ENCODE data around the gene CLDN9. TPM values are rescaled to one million over a fixed set of nuclear protein-coding genes. Genes with fewer than 3 reads are reported as not detected.

The CLDN9 gene
- total and polyA plus RNA-seq, 2 donors (not counting 1 experiment from before 2014, with no cell fraction given) = 0.04 TPM; not detected in 1

- H3K9ac ChIP-seq (ENCODE audit: low read length) = no peak overlapping the region
- peak overlapping the region; percentile 35 for H3K4me3 Mint-ChIP-seq
- no peak for TF ChIP-seq EZH2 (IDR thresholded peaks at IDR 0.05; ENCODE audit: borderline replicate concordance, insufficient read depth, low read depth, low read length, poor library complexity, severe bottlenecking)
Measured at GRCh38 chr16:3030222-3031212, 17.8 kb downstream of the CLDN9 start.

GRCh38 chr16:3032624-3033023 is 19.9 kb downstream of the CLDN9 start:
- Histone ChIP-seq H3K27me3 (replicated peaks in 1 of 4; ENCODE audit: control extremely low read depth in 1 of 4, control insufficient read depth in 3 of 4, insufficient read depth in 4 of 4, low read length in 3 of 4) (peaks cover 0 to 83% (median 47%) of the 10 kb centered on the region in 4 experiments), H3K9me3 (ENCODE audit: control extremely low read depth in 1 of 3, control insufficient read depth in 2 of 3, insufficient read depth in 1 of 3, low read length in 2 of 3) (peaks cover 0 to 25% (median 0%) of the 10 kb centered on the region in 3 donors), H3K27ac (ENCODE audit: low read length in 2 of 2) (no peak overlapping the region), H2AFZ (ENCODE audit: insufficient read depth, low read depth, low read length, poor library complexity, severe bottlenecking) (no peak overlapping the region), H3K4me3 (ENCODE audit: control extremely low read depth in 1 of 5, extremely low read depth in 1 of 5, insufficient read depth in 1 of 5, low read depth in 2 of 5, low read length in 4 of 5) (no peak overlapping the region), H3K79me2 (ENCODE audit: control insufficient read depth, insufficient read depth, low read length) (no peaks in the 10 kb centered on the region), H3K9ac (ENCODE audit: low read length) (no peak overlapping the region), H3K4me1 (ENCODE audit: control insufficient read depth in 2 of 2, insufficient read depth in 2 of 2, low read length in 2 of 2) (peaks cover 39 to 52% of the 10 kb centered on the region in 2 donors), H3K36me3 (replicated peaks in 1 of 2; ENCODE audit: control extremely low read depth in 1 of 2, control insufficient read depth in 1 of 2, extremely low read depth in 1 of 2, insufficient read depth in 2 of 2, low read length in 1 of 2) (no peaks in the 10 kb centered on the region), H4K20me1 (ENCODE audit: control insufficient read depth, insufficient read depth, low read length, poor library complexity, severe bottlenecking) (peaks cover 27% of the 10 kb centered on the region), H3K4me2 (replicated peaks; ENCODE audit: low read depth, low read length, poor library complexity, severe bottlenecking) (no peak overlapping the region)
- WGBS (ENCODE audit: insufficient coverage) = 29% methylated on average over 7 of the region's 7 CpGs
- H3K4me1 Mint-ChIP-seq = peaks cover 28% of the 10 kb centered on the region
- no peak overlapping the region for H3K4me3 Mint-ChIP-seq
- no peak for ATAC-seq (ENCODE audit: low read depth)
- intact Hi-C loops (cut with micrococcal nuclease) = no loop called here
- H3K27me3 Mint-ChIP-seq = peaks cover 55% of the 10 kb centered on the region
- CTCF ChIA-PET = interaction anchor here (0.7 to 8.9 kb wide), 8 partner anchors 9 to 135 kb away, joined by 3 to 133 read pairs (median 8); partner anchors contain the start of genes HCFC1R1, MMP25 and THOC6
- H3K27ac Mint-ChIP-seq = no peak overlapping the region
- H3K9me3 Mint-ChIP-seq (ENCODE audit: insufficient read depth) = no peaks in the 10 kb centered on the region
- POLR2A ChIA-PET = no interaction called here
- TF ChIP-seq CTCF (IDR thresholded peaks at IDR 0.05) = no peak
- no peak for TF ChIP-seq EZH2 (IDR thresholded peaks at IDR 0.05; ENCODE audit: borderline replicate concordance, insufficient read depth, low read depth, low read length, poor library complexity, severe bottlenecking)
- no peak for DNase-seq

More at GRCh38 chr16:3030222-3031212, 17.8 kb downstream of the CLDN9 start:
- Histone ChIP-seq H3K27me3 (replicated peaks in 1 of 4; ENCODE audit: control extremely low read depth in 1 of 4, control insufficient read depth in 3 of 4, insufficient read depth in 4 of 4, low read length in 3 of 4) (peaks cover 0 to 63% (median 33%) of the 10 kb centered on the region in 4 experiments), H4K20me1 (ENCODE audit: control insufficient read depth, insufficient read depth, low read length, poor library complexity, severe bottlenecking) (peaks cover 39% of the 10 kb centered on the region), H3K27ac (ENCODE audit: low read length in 2 of 2) (no peak overlapping the region), H3K4me2 (replicated peaks; ENCODE audit: low read depth, low read length, poor library complexity, severe bottlenecking) (no peak overlapping the region), H3K4me1 (ENCODE audit: control insufficient read depth in 2 of 2, insufficient read depth in 2 of 2, low read length in 2 of 2) (peaks cover 30 to 31% of the 10 kb centered on the region in 2 donors), H3K4me3 (ENCODE audit: control extremely low read depth in 1 of 5, extremely low read depth in 1 of 5, insufficient read depth in 1 of 5, low read depth in 2 of 5, low read length in 4 of 5) (no peak overlapping the region), H2AFZ (ENCODE audit: insufficient read depth, low read depth, low read length, poor library complexity, severe bottlenecking) (no peak overlapping the region), H3K36me3 (replicated peaks in 1 of 2; ENCODE audit: control extremely low read depth in 1 of 2, control insufficient read depth in 1 of 2, extremely low read depth in 1 of 2, insufficient read depth in 2 of 2, low read length in 1 of 2) (peaks cover 0 to 17% of the 10 kb centered on the region in 2 experiments), H3K79me2 (ENCODE audit: control insufficient read depth, insufficient read depth, low read length) (peaks cover 10% of the 10 kb centered on the region), H3K9me3 (ENCODE audit: control extremely low read depth in 1 of 3, control insufficient read depth in 2 of 3, insufficient read depth in 1 of 3, low read length in 2 of 3) (peaks cover 0 to 21% (median 0%) of the 10 kb centered on the region in 3 donors)
- POLR2A ChIA-PET = interaction anchor here (0.6 to 2.3 kb wide), 3 partner anchors 27 to 66 kb away, joined by 3 to 10 read pairs (median 4); no protein-coding TSS in a partner anchor
- H3K27ac Mint-ChIP-seq = no peak overlapping the region
- H3K27me3 Mint-ChIP-seq = peaks cover 44% of the 10 kb centered on the region
- CTCF ChIA-PET = interaction anchor here (0.6 to 8.9 kb wide), 17 partner anchors 7 to 151 kb away, joined by 3 to 213 read pairs (median 7); partner anchors contain the start of genes CLDN9, MMP25, TNFRSF12A and ZNF213
- intact Hi-C loops (cut with micrococcal nuclease) = loop anchor here (1.0 to 2.0 kb wide), 2 partner anchors 28 to 99 kb away; no protein-coding TSS in a partner anchor
- DNase-seq = no peak
- peaks cover 20% of the 10 kb centered on the region for H3K4me1 Mint-ChIP-seq
- 78% methylated on average over 29 of the region's 33 CpGs for WGBS (ENCODE audit: insufficient coverage)
- no peak for ATAC-seq (ENCODE audit: low read depth)
- no peaks in the 10 kb centered on the region for H3K9me3 Mint-ChIP-seq (ENCODE audit: insufficient read depth)
